HCT116 (cell line): ENCODE measurements around the gene POLR2A. TPM values are rescaled to one million over a fixed set of nuclear protein-coding genes. Genes with fewer than 3 reads are reported as not detected.

Experiments
- ATAC-seq: fragments of 200-7000 bp; cut with Tn5 transposase; 2 replicates; pipeline ENCODE4 v1.9.1; 2020; ENCODE audit warnings: mild to moderate bottlenecking, moderate library complexity
- BruUV-seq: library from RNA; stranded (reverse); fragments of 400-500 nt; replicated peaks from 2 replicates; lab custom pipeline; 2021; lab: Mats Ljungman, UMichigan
- CTCF ChIA-PET: fragments of 300-600 bp; sonication (Branson Sonifier 250); formaldehyde crosslinking; loops from one replicate; lab custom pipeline; 2021; ENCODE audit warnings: antibody characterized with exemption; lab: Charles Lee
- POLR2A ChIA-PET: fragments of 300-600, 350-600 bp; sonication (Branson Sonifier 250); formaldehyde crosslinking; loops from one replicate; lab custom pipeline; 2021; ENCODE audit warnings: antibody characterized with exemption; lab: Charles Lee
- RAD21 ChIA-PET, 2 experiments: fragments of 300-600 bp; sonication (Branson Sonifier 250); formaldehyde crosslinking; loops; one replicate each; lab custom pipeline; 2023; ENCODE audit warnings: low total read pairs in 2 of 2; ENCODE audit not compliant: uncharacterized antibody in 2 of 2, unreplicated experiment in 2 of 2, low non-redundant PET in 1 of 2; lab: Charles Lee
- DNase-seq: peaks from one replicate; pipeline ENCODE4 v3.0.0-alpha.2; 2010; ENCODE audit warnings: low read depth, low spot score
- H2AFZ ChIP-seq: fragments of 200-600 bp; shearing (Covaris generic), sonication (generic); 2 replicates; pipeline ENCODE4 v1.6.1; 2017; ENCODE audit warnings: low read depth, mixed run types, mixed read lengths, antibody characterized with exemption, low read length; ENCODE audit not compliant: poor library complexity, severe bottlenecking
- H3K27ac ChIP-seq: 2 replicates; pipeline ENCODE4 v1.5.1; 2012; ENCODE audit warnings: low read depth, low read length
- H3K27me3 ChIP-seq: fragments of 200-600 bp; sonication (generic); 2 replicates; pipeline ENCODE4 v1.6.1; 2016; ENCODE audit warnings: mixed run types, low read length, mixed read lengths; ENCODE audit not compliant: insufficient read depth
- H3K36me3 ChIP-seq, 2 experiments: fragments of 200-500 bp in 1 of 2; fragments of 200-600 bp in 1 of 2; sonication (Bioruptor generic) in 1 of 2; sonication (generic) in 1 of 2; 2 replicates each; pipeline versions ENCODE4 v1.5.1 to v1.6.1; 2014 to 2016; ENCODE audit warnings: low read length in 2 of 2, inconsistent platforms in 1 of 2, mixed read lengths in 1 of 2, mixed run types in 1 of 2; ENCODE audit not compliant: insufficient read depth in 2 of 2, control insufficient read depth in 1 of 2
- H3K4me1 ChIP-seq, 2 experiments: fragments of 200-600 bp in 1 of 2; sonication (generic) in 1 of 2; 2 replicates each; pipeline versions ENCODE4 v1.5.1 to v1.6.1; 2012 to 2017; ENCODE audit warnings: low read length in 2 of 2, inconsistent platforms in 1 of 2, mild to moderate bottlenecking in 1 of 2, mixed read lengths in 1 of 2, mixed run types in 1 of 2, moderate library complexity in 1 of 2; ENCODE audit not compliant: insufficient read depth in 2 of 2, control insufficient read depth in 1 of 2
- H3K4me2 ChIP-seq: fragments of 200-600 bp; sonication (generic); 2 replicates; pipeline ENCODE4 v1.6.1; 2017; ENCODE audit warnings: mixed run types, low read length, mixed read lengths
- H3K4me3 ChIP-seq, 2 experiments: fragments of 200-600 bp in 1 of 2; sonication (generic) in 1 of 2; replicated peaks in 1 of 2; 2 replicates each; pipeline ENCODE4 v1.5.1; 2011 to 2016; ENCODE audit warnings: low read length in 2 of 2, control low read depth in 1 of 2, low read depth in 1 of 2, mild to moderate bottlenecking in 1 of 2, mixed read lengths in 1 of 2, mixed run types in 1 of 2
- H3K79me2 ChIP-seq: fragments of 200-600 bp; sonication (generic); 2 replicates; pipeline ENCODE4 v1.6.1; 2017; ENCODE audit warnings: mild to moderate bottlenecking, mixed run types, low read length, moderate library complexity, mixed read lengths; ENCODE audit not compliant: insufficient read depth
- H3K9ac ChIP-seq: fragments of 200-600 bp; sonication (generic); 2 replicates; pipeline ENCODE4 v1.6.1; 2016; ENCODE audit warnings: low read length, mixed read lengths
- H3K9me2 ChIP-seq: fragments of 200-600 bp; sonication (generic), shearing (Covaris generic); 2 replicates; pipeline ENCODE4 v1.6.1; 2017; ENCODE audit warnings: mixed run types, mild to moderate bottlenecking, moderate library complexity; ENCODE audit not compliant: insufficient read depth
- H3K9me3 ChIP-seq, 2 experiments: fragments of 200-500 bp in 1 of 2; fragments of 200-600 bp in 1 of 2; sonication (Bioruptor generic) in 1 of 2; sonication (generic) in 1 of 2; 2 replicates each; pipeline ENCODE4 v1.6.1; 2014 to 2017; ENCODE audit warnings: low read length in 2 of 2, mixed read lengths in 2 of 2, inconsistent platforms in 1 of 2, low read depth in 1 of 2, mild to moderate bottlenecking in 1 of 2, mixed run types in 1 of 2, moderate library complexity in 1 of 2; ENCODE audit not compliant: control insufficient read depth in 1 of 2, insufficient read depth in 1 of 2
- H4K20me1 ChIP-seq: fragments of 200-600 bp; sonication (generic), shearing (Covaris generic); 2 replicates; pipeline ENCODE4 v1.6.1; 2017; ENCODE audit warnings: mixed run types, mild to moderate bottlenecking, moderate library complexity; ENCODE audit not compliant: insufficient read depth
- CBX3 ChIP-seq: IDR thresholded peaks from 2 replicates; pipeline ENCODE4 v1.6.1; 2012; ENCODE audit warnings: low read depth
- CEBPB ChIP-seq: IDR thresholded peaks from 2 replicates; pipeline ENCODE4 v1.6.1; 2012; ENCODE audit warnings: low read depth
- EGR1 ChIP-seq: IDR thresholded peaks from 2 replicates; pipeline ENCODE4 v1.6.1; 2012; ENCODE audit warnings: low read depth
- ELF1 ChIP-seq: IDR thresholded peaks from 2 replicates; pipeline ENCODE4 v1.6.1; 2012; ENCODE audit warnings: low read depth, borderline replicate concordance
- EZH2 ChIP-seq: fragments of 200-600 bp; sonication (generic); IDR thresholded peaks from 2 replicates; pipeline ENCODE4 v1.6.1; 2017; ENCODE audit warnings: antibody characterized with exemption, mixed run types
- EZH2phosphoT487 ChIP-seq: fragments of 200-600 bp; IDR thresholded peaks from 2 replicates; pipeline ENCODE4 v1.6.1; 2018; ENCODE audit warnings: antibody characterized with exemption, borderline replicate concordance
- FOSL1 ChIP-seq: IDR thresholded peaks from 2 replicates; pipeline ENCODE4 v1.6.1; 2012; ENCODE audit warnings: low read depth
- JUND ChIP-seq: IDR thresholded peaks from 2 replicates; pipeline ENCODE4 v1.6.1; 2012
- POLR2A ChIP-seq: IDR thresholded peaks from 2 replicates; pipeline ENCODE4 v1.7.0; 2011; ENCODE audit warnings: borderline replicate concordance; ENCODE audit not compliant: insufficient read depth, insufficient read length; ENCODE audit errors: extremely low read depth
- POLR2AphosphoS5 ChIP-seq: IDR thresholded peaks from 2 replicates; pipeline ENCODE4 v1.6.1; 2011; ENCODE audit warnings: mild to moderate bottlenecking, low read depth, low read length, moderate library complexity
- REST ChIP-seq: IDR thresholded peaks from 2 replicates; pipeline ENCODE4 v1.6.1; 2012; ENCODE audit warnings: low read depth
- SIN3A ChIP-seq: IDR thresholded peaks from 2 replicates; pipeline ENCODE4 v1.6.1; 2012; ENCODE audit warnings: low read depth
- SP1 ChIP-seq: IDR thresholded peaks from 2 replicates; pipeline ENCODE4 v1.6.1; 2012; ENCODE audit warnings: low read depth
- SRF ChIP-seq: IDR thresholded peaks from 2 replicates; pipeline ENCODE4 v1.6.1; 2012; ENCODE audit warnings: low read depth
- TCF7L2 ChIP-seq: IDR thresholded peaks from 2 replicates; pipeline ENCODE4 v1.7.0; 2011; ENCODE audit warnings: borderline replicate concordance, inconsistent platforms; ENCODE audit not compliant: insufficient read depth, insufficient read length; ENCODE audit errors: extremely low read depth
- YY1 ChIP-seq: IDR thresholded peaks from 2 replicates; pipeline ENCODE4 v1.6.1; 2011; ENCODE audit warnings: low read length, low read depth, moderate library complexity, mild to moderate bottlenecking; ENCODE audit not compliant: insufficient replicate concordance; ENCODE audit errors: extremely low read depth
- ZBTB33 ChIP-seq: IDR thresholded peaks from 2 replicates; pipeline ENCODE4 v1.6.1; 2011; ENCODE audit warnings: mild to moderate bottlenecking, low read length, moderate library complexity; ENCODE audit not compliant: insufficient replicate concordance; ENCODE audit errors: extremely low read depth
- ZNF274 ChIP-seq: fragments of 200-500 bp; sonication (Bioruptor generic); IDR thresholded peaks from 2 replicates; pipeline ENCODE4 v1.6.1; 2014; ENCODE audit warnings: mild to moderate bottlenecking, low read depth, low read length, inconsistent platforms
- intact Hi-C: fragments of 100-400 bp; cut with micrococcal nuclease; formaldehyde crosslinking; loops from 2 replicates; pipeline ENCODE4 v1.10.0; 2022
- total RNA-seq: library from RNA; stranded (reverse); gene quantifications from one replicate; pipeline ENCODE4 v1.2.1, GENCODE V29; 2021; ENCODE audit not compliant: unreplicated experiment
- TF ChIP-seq, protein P1 (sequence below): IDR thresholded peaks from 2 replicates; pipeline ENCODE4 v1.6.1; 2012
- TF ChIP-seq, protein P2 (sequence below), 3 experiments: fragments of 200-600 bp in 1 of 3; sonication (generic) in 1 of 3; IDR thresholded peaks in 2 of 3; conservative IDR thresholded peaks in 1 of 3; 2 replicates each; pipeline ENCODE4 v1.5.1; 2012 to 2017; ENCODE audit warnings: low read depth in 2 of 3, low read length in 2 of 3, antibody characterized with exemption in 1 of 3, borderline replicate concordance in 1 of 3, control low read depth in 1 of 3, mild to moderate bottlenecking in 1 of 3, mixed read lengths in 1 of 3, mixed run types in 1 of 3, moderate library complexity in 1 of 3; ENCODE audit not compliant: insufficient read depth in 1 of 3

Gene POLR2A
- total RNA-seq, 1 experiment from 2014 or later, result 205 TPM

DNA sequence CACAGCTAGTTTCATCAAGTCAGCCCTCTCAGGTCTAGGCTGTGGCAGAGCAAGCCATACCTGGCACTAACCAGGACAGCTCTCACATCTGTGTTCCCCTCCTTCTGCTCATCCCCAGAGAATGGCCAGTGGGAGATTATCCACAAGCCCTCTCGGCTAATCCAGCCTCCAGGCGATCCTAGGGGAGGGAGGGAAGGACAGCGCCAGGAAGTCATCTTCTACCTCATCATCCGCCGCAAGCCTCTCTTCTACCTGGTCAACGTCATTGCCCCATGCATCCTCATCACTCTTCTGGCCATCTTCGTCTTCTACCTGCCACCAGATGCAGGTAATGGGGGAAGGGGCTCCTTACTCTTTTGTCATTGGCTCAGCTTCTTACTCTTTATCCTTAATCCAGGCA is 35.7 kb upstream of the POLR2A start:
- Histone ChIP-seq H3K27ac (no peak overlapping the region), H3K4me2 (no peak overlapping the region), H3K4me1 (peaks cover 24 to 36% of the 10 kb centered on the region in 2 experiments), H3K9ac (no peak overlapping the region), H3K36me3 (no peaks in the 10 kb centered on the region), H3K79me2 (no peaks in the 10 kb centered on the region), H3K27me3 (no peaks in the 10 kb centered on the region), H3K9me3 (no peaks in the 10 kb centered on the region), H2AFZ (no peak overlapping the region), H4K20me1 (no peaks in the 10 kb centered on the region), H3K4me3 (no peak overlapping the region), H3K9me2 (no peaks in the 10 kb centered on the region)
- ChIA-PET CTCF (no interaction called here), POLR2A (no interaction called here), RAD21 (no interaction called here)
- DNase-seq (no peak), ATAC-seq (no peak)
- intact Hi-C loops, result no loop called here
- TF ChIP-seq ELF1 (no peak), JUND (no peak), EZH2phosphoT487 (no peak), SRF (no peak), TCF7L2 (no peak), YY1 (no peak), POLR2A (no peak), EGR1 (no peak), SP1 (no peak), ZBTB33 (no peak), CBX3 (no peak), REST (no peak), SIN3A (no peak), ZNF274 (no peak), FOSL1 (no peak), POLR2AphosphoS5 (no peak), EZH2 (no peak), CEBPB (no peak)
- TF ChIP-seq, protein P1, sequence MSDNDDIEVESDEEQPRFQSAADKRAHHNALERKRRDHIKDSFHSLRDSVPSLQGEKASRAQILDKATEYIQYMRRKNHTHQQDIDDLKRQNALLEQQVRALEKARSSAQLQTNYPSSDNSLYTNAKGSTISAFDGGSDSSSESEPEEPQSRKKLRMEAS, result no peak
- TF ChIP-seq, protein P2, sequence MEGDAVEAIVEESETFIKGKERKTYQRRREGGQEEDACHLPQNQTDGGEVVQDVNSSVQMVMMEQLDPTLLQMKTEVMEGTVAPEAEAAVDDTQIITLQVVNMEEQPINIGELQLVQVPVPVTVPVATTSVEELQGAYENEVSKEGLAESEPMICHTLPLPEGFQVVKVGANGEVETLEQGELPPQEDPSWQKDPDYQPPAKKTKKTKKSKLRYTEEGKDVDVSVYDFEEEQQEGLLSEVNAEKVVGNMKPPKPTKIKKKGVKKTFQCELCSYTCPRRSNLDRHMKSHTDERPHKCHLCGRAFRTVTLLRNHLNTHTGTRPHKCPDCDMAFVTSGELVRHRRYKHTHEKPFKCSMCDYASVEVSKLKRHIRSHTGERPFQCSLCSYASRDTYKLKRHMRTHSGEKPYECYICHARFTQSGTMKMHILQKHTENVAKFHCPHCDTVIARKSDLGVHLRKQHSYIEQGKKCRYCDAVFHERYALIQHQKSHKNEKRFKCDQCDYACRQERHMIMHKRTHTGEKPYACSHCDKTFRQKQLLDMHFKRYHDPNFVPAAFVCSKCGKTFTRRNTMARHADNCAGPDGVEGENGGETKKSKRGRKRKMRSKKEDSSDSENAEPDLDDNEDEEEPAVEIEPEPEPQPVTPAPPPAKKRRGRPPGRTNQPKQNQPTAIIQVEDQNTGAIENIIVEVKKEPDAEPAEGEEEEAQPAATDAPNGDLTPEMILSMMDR (IDR thresholded peaks at IDR 0.05 in 2 of 3, conservative IDR thresholded peaks at IDR 0.05 in 1 of 3; ENCODE audit: borderline replicate concordance in 1 of 3, insufficient read depth in 1 of 3, low read depth in 2 of 3, low read length in 2 of 3), result no peak
- no TSS peak for BruUV-seq
